ENCODE measurements around the gene RABGGTA.

Gene RABGGTA

GRCh38 chr14:24238123-24238522, 33.3 kb downstream of the RABGGTA start:
- Histone ChIP-seq H3K4me2 (ENCODE audit: low read length) (no peak overlapping the region), H3K36me3 (ENCODE audit: insufficient read depth, low read length) (peaks cover 70% of the 10 kb centered on the region), H3K27ac (ENCODE audit: low read depth, low read length, poor library complexity, severe bottlenecking) (no peak overlapping the region)

GRCh38 chr14:24237463-24237955, 33.9 kb downstream of the RABGGTA start:
- TF ChIP-seq EZH2 (IDR thresholded peaks at IDR 0.05; ENCODE audit: borderline replicate concordance, low read length) (no peak), CTCF (IDR thresholded peaks at IDR 0.05; ENCODE audit: low read length) (no peak)

More at GRCh38 chr14:24238123-24238522, 33.3 kb downstream of the RABGGTA start:
- Histone ChIP-seq H3K79me2 (ENCODE audit: insufficient read depth, low read length) (no peaks in the 10 kb centered on the region), H3K4me3 (ENCODE audit: low read depth, low read length, poor library complexity, severe bottlenecking) (no peak overlapping the region), H3K9me3 (ENCODE audit: low read length) (no peaks in the 10 kb centered on the region), H4K20me1 (ENCODE audit: insufficient read depth, low read length) (no peaks in the 10 kb centered on the region), H2AFZ (ENCODE audit: low read length) (no peak overlapping the region), H3K27me3 (ENCODE audit: insufficient read depth, low read length) (no peaks in the 10 kb centered on the region), H3K4me1 (ENCODE audit: insufficient read depth, low read length, severe bottlenecking) (peaks cover 34% of the 10 kb centered on the region), H3F3A (ENCODE audit: insufficient read depth, low read length) (0 out of 2 replicates have a peak, but pooled peaks cover 3% of the 10 kb centered on the region), H3K9me2 (ENCODE audit: low read depth, low read length) (no peaks in the 10 kb centered on the region), H3K9ac (ENCODE audit: low read length) (no peak overlapping the region)
- no peak for TF ChIP-seq CTCF (IDR thresholded peaks at IDR 0.05; ENCODE audit: low read length)
- no peak for TF ChIP-seq EZH2 (IDR thresholded peaks at IDR 0.05; ENCODE audit: borderline replicate concordance, low read length)

GRCh38 chr14:24236689-24237462, 34.5 kb downstream of the RABGGTA start:
- Histone ChIP-seq H3K4me3 (ENCODE audit: low read depth, low read length, poor library complexity, severe bottlenecking) (no peak overlapping the region), H3F3A (ENCODE audit: insufficient read depth, low read length) (0 out of 2 replicates have a peak, but pooled peaks cover 3% of the 10 kb centered on the region), H3K9me3 (ENCODE audit: low read length) (no peaks in the 10 kb centered on the region), H3K4me1 (ENCODE audit: insufficient read depth, low read length, severe bottlenecking) (peaks cover 34% of the 10 kb centered on the region), H3K27ac (ENCODE audit: low read depth, low read length, poor library complexity, severe bottlenecking) (no peak overlapping the region), H3K36me3 (ENCODE audit: insufficient read depth, low read length) (peaks cover 70% of the 10 kb centered on the region), H3K4me2 (ENCODE audit: low read length) (no peak overlapping the region), H2AFZ (ENCODE audit: low read length) (no peak overlapping the region), H3K9ac (ENCODE audit: low read length) (no peak overlapping the region), H3K27me3 (ENCODE audit: insufficient read depth, low read length) (no peaks in the 10 kb centered on the region), H3K9me2 (ENCODE audit: low read depth, low read length) (no peaks in the 10 kb centered on the region), H4K20me1 (ENCODE audit: insufficient read depth, low read length) (no peaks in the 10 kb centered on the region), H3K79me2 (ENCODE audit: insufficient read depth, low read length) (peaks cover under 1% of the 10 kb centered on the region; the same call in 1 of the 2 replicates)
- TF ChIP-seq CTCF (IDR thresholded peaks at IDR 0.05; ENCODE audit: low read length) (no peak), EZH2 (IDR thresholded peaks at IDR 0.05; ENCODE audit: borderline replicate concordance, low read length) (no peak)

More at GRCh38 chr14:24237463-24237955, 33.9 kb downstream of the RABGGTA start:
- Histone ChIP-seq H3K36me3 (ENCODE audit: insufficient read depth, low read length) (peaks cover 70% of the 10 kb centered on the region), H3F3A (ENCODE audit: insufficient read depth, low read length) (0 out of 2 replicates have a peak, but pooled peaks cover 3% of the 10 kb centered on the region), H3K4me3 (ENCODE audit: low read depth, low read length, poor library complexity, severe bottlenecking) (no peak overlapping the region), H2AFZ (ENCODE audit: low read length) (no peak overlapping the region), H4K20me1 (ENCODE audit: insufficient read depth, low read length) (no peaks in the 10 kb centered on the region), H3K9me2 (ENCODE audit: low read depth, low read length) (no peaks in the 10 kb centered on the region), H3K27me3 (ENCODE audit: insufficient read depth, low read length) (no peaks in the 10 kb centered on the region), H3K9ac (ENCODE audit: low read length) (no peak overlapping the region), H3K4me2 (ENCODE audit: low read length) (no peak overlapping the region), H3K27ac (ENCODE audit: low read depth, low read length, poor library complexity, severe bottlenecking) (no peak overlapping the region), H3K9me3 (ENCODE audit: low read length) (no peaks in the 10 kb centered on the region), H3K79me2 (ENCODE audit: insufficient read depth, low read length) (no peaks in the 10 kb centered on the region), H3K4me1 (ENCODE audit: insufficient read depth, low read length, severe bottlenecking) (peaks cover 34% of the 10 kb centered on the region)

Measured in OCI-LY1 (cell line).